Stimulated activated CD8-positive, alpha-beta memory T cell treated with anti-CD3 and anti-CD28 coated beads, Interleukin-7, amount 100 ng/mL, for 24 hours (primary cell): ENCODE measurements around the gene CCDC71L.

ENCODE experiments used
- DNase-seq: peaks from one replicate; pipeline ENCODE4 v3.0.0-alpha.2; 2020; ENCODE audit warnings: low read depth

CCDC71L gene

GRCh38 chr7:106625678-106626301, 35.2 kb downstream of the CCDC71L start:
- no peak for DNase-seq

- no peak for DNase-seq
These were observed 37.1 kb downstream of the CCDC71L start for GRCh38 chr7:106623853-106624252.

GRCh38 chr7:106623315-106623660, 37.7 kb downstream of the CCDC71L start:
- DNase-seq = no peak

GRCh38 chr7:106622654-106623314, 38.2 kb downstream of the CCDC71L start:
- no peak for DNase-seq

GRCh38 chr7:106621393-106622132, 39.4 kb downstream of the CCDC71L start:
- DNase-seq = no peak

- no peak for DNase-seq
These were observed 40.3 kb downstream of the CCDC71L start for GRCh38 chr7:106620676-106621075.

GRCh38 chr7:106620034-106620433, 40.9 kb downstream of the CCDC71L start:
- DNase-seq = no peak

GRCh38 chr7:106619213-106619612, 41.7 kb downstream of the CCDC71L start:
- DNase-seq = no peak

- no peak for DNase-seq
These were observed 42.5 kb downstream of the CCDC71L start for GRCh38 chr7:106618480-106618879.

GRCh38 chr7:106617860-106618259, 43.1 kb downstream of the CCDC71L start:
- DNase-seq = no peak

GRCh38 chr7:106616708-106617051, 44.3 kb downstream of the CCDC71L start:
- no peak for DNase-seq

- no peak for DNase-seq
These were observed 44.9 kb downstream of the CCDC71L start for GRCh38 chr7:106615808-106616707.

- no peak for DNase-seq
These were observed 46.2 kb downstream of the CCDC71L start for GRCh38 chr7:106614751-106615150.

- no peak for DNase-seq
These were observed 47.0 kb downstream of the CCDC71L start for GRCh38 chr7:106613848-106614560.

- DNase-seq = no peak
These were observed 47.7 kb downstream of the CCDC71L start for GRCh38 chr7:106613279-106613678.

GRCh38 chr7:106612432-106612831, 48.5 kb downstream of the CCDC71L start:
- DNase-seq = no peak

- no peak for DNase-seq
These were observed 49.0 kb downstream of the CCDC71L start for GRCh38 chr7:106611911-106612310.

GRCh38 chr7:106610996-106611886, 49.7 kb downstream of the CCDC71L start:
- DNase-seq = no peak

- DNase-seq = no peak
These were observed 51.5 kb downstream of the CCDC71L start for GRCh38 chr7:106609416-106609815.

GRCh38 chr7:106608661-106609060, 52.3 kb downstream of the CCDC71L start:
- DNase-seq = no peak
